Breast epithelium (tissue), 4 donors: ENCODE results near the gene BIN1. TPM values are rescaled to one million over a fixed set of nuclear protein-coding genes. Genes with fewer than 3 reads are reported as not detected.

Experiments
- DNase-seq, 2 donors: peaks; one replicate each; pipeline ENCODE4 v3.0.0-alpha.2; 2019; ENCODE audit warnings: low spot score in 2 of 2
- H3K27ac ChIP-seq, 2 donors: fragments of 200-600 bp; sonication (generic) in 1 of 2; one replicate each; pipeline ENCODE4 v1.5.1; 2016 to 2019; ENCODE audit warnings: mild to moderate bottlenecking in 1 of 2
- H3K27me3 ChIP-seq, 2 donors: fragments of 200-600 bp; sonication (generic) in 1 of 2; one replicate each; pipeline versions ENCODE4 v1.5.1 to v1.6.0; 2017 to 2019; ENCODE audit warnings: control low read depth in 1 of 2, mild to moderate bottlenecking in 1 of 2
- H3K36me3 ChIP-seq: fragments of 200-600 bp; one replicate; pipeline ENCODE4 v1.5.1; 2019
- H3K4me1 ChIP-seq, 2 donors: fragments of 200-600 bp; sonication (generic); one replicate each; pipeline ENCODE4 v1.5.1; 2016 to 2019; ENCODE audit warnings: control low read depth in 1 of 2
- H3K4me3 ChIP-seq, 3 donors: fragments of 200-600 bp; sonication (generic); 1 replicate in 2 of 3; 2 replicates in 1 of 3; pipeline ENCODE4 v1.5.1; 2016 to 2019; ENCODE audit warnings: mild to moderate bottlenecking in 3 of 3, moderate library complexity in 2 of 3
- H3K9me3 ChIP-seq, 2 donors: fragments of 200-600 bp; sonication (generic) in 1 of 2; one replicate each; pipeline ENCODE4 v1.5.1; 2016 to 2019; ENCODE audit warnings: control low read depth in 1 of 2
- CTCF ChIP-seq, 3 donors: fragments of 450-650 bp; IDR thresholded peaks; one replicate each; pipeline ENCODE4 v1.5.1; 2016 to 2017; ENCODE audit warnings: antibody characterized with exemption in 3 of 3, mild to moderate bottlenecking in 3 of 3, moderate library complexity in 3 of 3
- POLR2A ChIP-seq: fragments of 450-650 bp; IDR thresholded peaks from one replicate; pipeline ENCODE4 v1.6.1; 2016; ENCODE audit warnings: antibody characterized with exemption, mild to moderate bottlenecking, moderate library complexity
- POLR2AphosphoS5 ChIP-seq, 3 donors: sonication (generic); formaldehyde crosslinking; IDR thresholded peaks; one replicate each; pipeline ENCODE4 v1.6.1; 2017; ENCODE audit warnings: antibody characterized with exemption in 3 of 3
- intact Hi-C: fragments of 100-400 bp; cut with DNase I; formaldehyde crosslinking; loops from one replicate; pipeline ENCODE4 v1.15.1; 2023; ENCODE audit warnings: low total_unique reads
- total RNA-seq, 3 donors: library from RNA; depleted of rRNA; stranded (reverse); fragments of >200 nt; gene quantifications; one replicate each; pipeline ENCODE4 v1.1.0, GENCODE V29; 2016

Gene BIN1
- total RNA-seq, 3 donors from 2014 or later = 30.1 to 74.4 (median 59.3) TPM

GRCh38 chr2:127012868-127013267 is 94.1 kb downstream of the BIN1 start:
- intact Hi-C loops = no loop called here

GRCh38 chr2:127012215-127012614 is 94.7 kb downstream of the BIN1 start:
- H3K36me3 ChIP-seq = no peaks in the 10 kb centered on the region
- H3K27ac ChIP-seq = no peak overlapping the region
- peaks cover 0 to 7% of the 10 kb centered on the region in 2 donors for H3K9me3 ChIP-seq
- H3K4me1 ChIP-seq = no peaks in the 10 kb centered on the region
- intact Hi-C loops = no loop called here
- no peak overlapping the region for H3K4me3 ChIP-seq
- DNase-seq = no peak
- H3K27me3 ChIP-seq = peaks cover 0 to 3% of the 10 kb centered on the region in 2 donors
- TF ChIP-seq POLR2A = no peak
- TF ChIP-seq CTCF (IDR thresholded peaks at IDR 0.05) = no peak
- no peak for TF ChIP-seq POLR2AphosphoS5 (IDR thresholded peaks at IDR 0.05)

More at GRCh38 chr2:127012868-127013267, 94.1 kb downstream of the BIN1 start:
- no peaks in the 10 kb centered on the region for H3K4me1 ChIP-seq
- peaks cover 0 to 7% of the 10 kb centered on the region in 2 donors for H3K9me3 ChIP-seq
- H3K27me3 ChIP-seq = peaks cover 0 to 3% of the 10 kb centered on the region in 2 donors
- TF ChIP-seq POLR2A (no peak), POLR2AphosphoS5 (IDR thresholded peaks at IDR 0.05) (no peak), CTCF (IDR thresholded peaks at IDR 0.05) (no peak)
- H3K36me3 ChIP-seq = no peaks in the 10 kb centered on the region
- no peak overlapping the region for H3K4me3 ChIP-seq
- no peak for DNase-seq
- no peak overlapping the region for H3K27ac ChIP-seq

- no peak for DNase-seq
- TF ChIP-seq POLR2AphosphoS5 (IDR thresholded peaks at IDR 0.05) = no peak
- TF ChIP-seq CTCF (IDR thresholded peaks at IDR 0.05) = no peak
- TF ChIP-seq POLR2A = no peak
- peaks cover 0 to 3% of the 10 kb centered on the region in 2 donors for H3K27me3 ChIP-seq
Measured at GRCh38 chr2:127011796-127012195, 95.2 kb downstream of the BIN1 start.

GRCh38 chr2:127011231-127011661 is 95.7 kb downstream of the BIN1 start:
- H3K9me3 ChIP-seq = peaks cover 0 to 7% of the 10 kb centered on the region in 2 donors
- H3K4me3 ChIP-seq = no peak overlapping the region
- no peaks in the 10 kb centered on the region for H3K4me1 ChIP-seq
- intact Hi-C loops = no loop called here
- no peak overlapping the region for H3K27ac ChIP-seq
- H3K27me3 ChIP-seq = peaks cover 0 to 3% of the 10 kb centered on the region in 2 donors
- TF ChIP-seq POLR2AphosphoS5 (IDR thresholded peaks at IDR 0.05) (no peak), CTCF (IDR thresholded peaks at IDR 0.05) (no peak), POLR2A (no peak)
- no peak for DNase-seq
- no peaks in the 10 kb centered on the region for H3K36me3 ChIP-seq

More at GRCh38 chr2:127011796-127012195, 95.2 kb downstream of the BIN1 start:
- H3K27ac ChIP-seq = no peak overlapping the region
- no peak overlapping the region for H3K4me3 ChIP-seq
- H3K4me1 ChIP-seq = no peaks in the 10 kb centered on the region
- peaks cover 0 to 7% of the 10 kb centered on the region in 2 donors for H3K9me3 ChIP-seq
- no peaks in the 10 kb centered on the region for H3K36me3 ChIP-seq
- intact Hi-C loops = no loop called here

GRCh38 chr2:127008265-127009015 is 98.5 kb downstream of the BIN1 start:
- Histone ChIP-seq H3K4me1 (no peaks in the 10 kb centered on the region), H3K27ac (no peak overlapping the region), H3K27me3 (no peaks in the 10 kb centered on the region), H3K4me3 (no peak overlapping the region), H3K9me3 (peaks cover 0 to 7% of the 10 kb centered on the region in 2 donors), H3K36me3 (peaks cover 3% of the 10 kb centered on the region)
- intact Hi-C loops = no loop called here
- no peak for DNase-seq
- no peak for TF ChIP-seq POLR2A
- no peak for TF ChIP-seq POLR2AphosphoS5 (IDR thresholded peaks at IDR 0.05)
- no peak for TF ChIP-seq CTCF (IDR thresholded peaks at IDR 0.05)
